ACHN (cell line): ENCODE data around the gene FHL5.
"Not testable (repeated sequence)": the region's sequence is repeated elsewhere in the genome, so short reads cannot be mapped to it uniquely, and the experiment has no call there.

Experiments
- DNase-seq: peaks from one replicate; pipeline ENCODE4 v3.0.0-alpha.2; 2015
- in situ Hi-C: cut with HindIII; loops from 2 replicates; pipeline ENCODE4 v1.10.0; 2017; ENCODE audit warnings: low sequenced_read_pairs, low pct_ligation_motif_present, low pct_unique_long_range_greater_than_20kb

The FHL5 gene

GRCh38 chr6:96562886-96563285, at the start of gene FHL5:
Gene FHL5 (plus strand): TSS chr6:96563128. CDS start chr6:96603614, 40,486 bp downstream.
- in situ Hi-C loops, result no loop called here
- DNase-seq, result no peak

GRCh38 chr6:96520171-96521115, 42.5 kb upstream of the FHL5 start:
- in situ Hi-C loops, result no loop called here
- DNase-seq, result peak; percentile 39

- in situ Hi-C loops, result no loop called here
- DNase-seq, result no peak
Observed at GRCh38 chr6:96521306-96521643, 41.7 kb upstream of the FHL5 start.

- in situ Hi-C loops, result no loop called here
- peak; percentile 93 for DNase-seq
Observed at GRCh38 chr6:96521644-96522464, 41.1 kb upstream of the FHL5 start, which contains the start of gene UFL1. Gene UFL1 (plus strand): TSS chr6:96521806. CDS start chr6:96521874, 68 bp downstream.

GRCh38 chr6:96522465-96523009, 40.4 kb upstream of the FHL5 start:
- DNase-seq, result peak; percentile 23
- in situ Hi-C loops, result no loop called here

GRCh38 chr6:96528193-96528592, 34.7 kb upstream of the FHL5 start:
- in situ Hi-C loops, result no loop called here
- no peak for DNase-seq

GRCh38 chr6:96532399-96532798, 30.5 kb upstream of the FHL5 start:
- in situ Hi-C loops, result no loop called here
- no peak for DNase-seq

- DNase-seq, result no peak
- in situ Hi-C loops, result no loop called here
Observed at GRCh38 chr6:96537726-96538125, 25.2 kb upstream of the FHL5 start.

GRCh38 chr6:96542702-96543101, 20.2 kb upstream of the FHL5 start:
- DNase-seq, result peak; percentile 31
- in situ Hi-C loops, result no loop called here

- DNase-seq, result no peak
- in situ Hi-C loops, result no loop called here
Observed at GRCh38 chr6:96545882-96546281, 17.0 kb upstream of the FHL5 start.

GRCh38 chr6:96547654-96548053, 15.3 kb upstream of the FHL5 start:
- in situ Hi-C loops, result no loop called here
- no peak for DNase-seq

- in situ Hi-C loops, result no loop called here
Observed at GRCh38 chr6:96554558-96554957, 8.4 kb upstream of the FHL5 start.

GRCh38 chr6:96559740-96560139, 3.2 kb upstream of the FHL5 start:
- DNase-seq, in situ Hi-C loops: not testable (repeated sequence)

More at GRCh38 chr6:96554558-96554957, 8.4 kb upstream of the FHL5 start:
- DNase-seq, result no peak

- in situ Hi-C loops, result no loop called here
- DNase-seq, result no peak
Observed at GRCh38 chr6:96563853-96564252, 925 bp downstream of the FHL5 start.

GRCh38 chr6:96570053-96570452, 7.1 kb downstream of the FHL5 start:
- in situ Hi-C loops, result no loop called here
- no peak for DNase-seq

GRCh38 chr6:96571551-96571950, 8.6 kb downstream of the FHL5 start:
- in situ Hi-C loops, result no loop called here
- no peak for DNase-seq

GRCh38 chr6:96575359-96575758, 12.4 kb downstream of the FHL5 start:
- in situ Hi-C loops, result no loop called here
- DNase-seq, result no peak

- in situ Hi-C loops, result no loop called here
- no peak for DNase-seq
Observed at GRCh38 chr6:96576221-96576620, 13.3 kb downstream of the FHL5 start.

GRCh38 chr6:96582021-96582420, 19.1 kb downstream of the FHL5 start:
- in situ Hi-C loops, result no loop called here

More at GRCh38 chr6:96582021-96582420, 19.1 kb downstream of the FHL5 start:
- no peak for DNase-seq
